Sigmoid colon (tissue), 4 donors: ENCODE measurements around the gene SYPL1.

ENCODE experiments used
- POLR2A ChIP-seq, 2 donors: fragments of 450-650 bp; IDR thresholded peaks; one replicate each; pipeline ENCODE4 v1.6.1; 2016; ENCODE audit warnings: antibody characterized with exemption in 2 of 2, mild to moderate bottlenecking in 2 of 2, moderate library complexity in 2 of 2
- POLR2AphosphoS5 ChIP-seq, 4 donors: sonication (generic); formaldehyde crosslinking; IDR thresholded peaks; one replicate each; pipeline ENCODE4 v1.6.1; 2017; ENCODE audit warnings: antibody characterized with exemption in 4 of 4
- TF ChIP-seq, protein P1 (sequence below), 4 experiments: fragments of 450-650 bp in 3 of 4; fragments of 200-600 bp in 1 of 4; IDR thresholded peaks; one replicate each; pipeline ENCODE4 v1.5.1; 2016 to 2019; ENCODE audit warnings: antibody characterized with exemption in 4 of 4, mild to moderate bottlenecking in 3 of 4, moderate library complexity in 2 of 4

DNA sequence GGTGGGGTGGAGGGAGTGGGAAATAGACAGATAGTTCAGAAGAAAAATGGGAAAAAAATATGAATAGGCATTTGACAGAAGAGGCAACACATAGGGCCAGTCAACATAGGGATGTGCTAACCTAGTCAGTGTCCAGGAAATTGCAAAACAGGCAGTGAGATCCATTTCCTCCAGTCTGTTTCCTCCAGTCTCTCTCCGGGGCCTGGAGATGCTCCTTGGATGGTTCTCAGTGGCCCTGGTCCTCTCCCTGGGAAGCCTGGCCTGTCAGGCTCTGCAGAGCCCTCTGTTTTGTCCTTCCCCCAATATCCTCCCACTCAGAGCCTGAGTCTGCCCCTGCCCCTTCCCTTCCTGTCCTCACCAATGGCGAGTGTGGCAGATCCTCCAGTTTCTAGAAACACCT lies 52.6 kb downstream of the SYPL1 start:
- TF ChIP-seq POLR2AphosphoS5 (IDR thresholded peaks at IDR 0.05) (no peak), POLR2A (IDR thresholded peaks at IDR 0.05) (no peak)
- TF ChIP-seq, protein P1, sequence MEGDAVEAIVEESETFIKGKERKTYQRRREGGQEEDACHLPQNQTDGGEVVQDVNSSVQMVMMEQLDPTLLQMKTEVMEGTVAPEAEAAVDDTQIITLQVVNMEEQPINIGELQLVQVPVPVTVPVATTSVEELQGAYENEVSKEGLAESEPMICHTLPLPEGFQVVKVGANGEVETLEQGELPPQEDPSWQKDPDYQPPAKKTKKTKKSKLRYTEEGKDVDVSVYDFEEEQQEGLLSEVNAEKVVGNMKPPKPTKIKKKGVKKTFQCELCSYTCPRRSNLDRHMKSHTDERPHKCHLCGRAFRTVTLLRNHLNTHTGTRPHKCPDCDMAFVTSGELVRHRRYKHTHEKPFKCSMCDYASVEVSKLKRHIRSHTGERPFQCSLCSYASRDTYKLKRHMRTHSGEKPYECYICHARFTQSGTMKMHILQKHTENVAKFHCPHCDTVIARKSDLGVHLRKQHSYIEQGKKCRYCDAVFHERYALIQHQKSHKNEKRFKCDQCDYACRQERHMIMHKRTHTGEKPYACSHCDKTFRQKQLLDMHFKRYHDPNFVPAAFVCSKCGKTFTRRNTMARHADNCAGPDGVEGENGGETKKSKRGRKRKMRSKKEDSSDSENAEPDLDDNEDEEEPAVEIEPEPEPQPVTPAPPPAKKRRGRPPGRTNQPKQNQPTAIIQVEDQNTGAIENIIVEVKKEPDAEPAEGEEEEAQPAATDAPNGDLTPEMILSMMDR (IDR thresholded peaks at IDR 0.05) = no peak
